Measurements from ENCODE around the gene TPRN.

Gene TPRN

DNA sequence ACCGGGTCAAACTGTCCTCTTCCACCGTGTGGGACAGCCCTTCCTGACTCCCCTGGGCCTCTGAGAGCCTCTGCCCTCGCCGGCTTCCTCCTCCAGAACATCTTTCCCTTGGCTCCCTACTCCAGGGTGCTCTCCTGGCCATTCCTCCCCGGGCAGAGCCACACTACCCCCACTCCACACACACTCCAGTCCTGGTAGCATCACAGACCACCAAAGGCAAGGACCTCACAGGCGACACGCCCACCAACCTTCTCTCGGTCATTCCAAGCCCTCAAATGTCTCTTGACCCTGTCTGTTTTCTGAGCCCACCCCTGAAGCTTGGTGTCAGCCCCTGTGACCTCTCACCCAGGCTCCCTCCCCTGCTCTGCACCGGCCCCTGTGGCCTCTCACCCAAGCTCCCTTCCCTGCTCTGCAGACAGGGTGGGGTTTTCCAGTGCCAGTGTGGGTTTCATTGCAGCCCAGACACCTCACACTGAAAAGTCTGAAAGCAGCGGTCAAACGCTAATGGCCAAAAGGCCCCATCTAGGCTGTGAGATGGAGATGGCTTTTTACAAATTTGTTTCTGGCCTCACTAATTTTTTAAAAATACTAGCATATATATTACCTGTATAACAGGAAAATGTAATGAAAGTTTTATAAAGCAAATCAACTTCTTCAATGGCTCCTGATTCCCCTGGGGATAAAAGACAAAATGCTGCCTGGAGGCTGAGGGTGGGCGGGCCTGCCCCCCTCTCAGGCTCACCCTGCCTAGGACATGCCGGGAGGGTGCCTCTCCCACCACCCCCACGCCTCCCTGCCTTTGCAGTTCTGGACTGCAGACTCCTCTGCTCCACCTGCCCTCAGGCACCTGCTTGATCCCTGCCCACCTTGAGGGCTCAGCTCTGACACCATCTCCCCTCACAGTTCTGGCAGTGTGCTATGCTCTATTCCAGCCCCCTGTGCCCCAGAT is 41.2 kb downstream of the TPRN start:
- H3K4me3 ChIP-seq (ENCODE audit: low read depth, low read length): no peak overlapping the region
- no peak for DNase-seq (ENCODE audit: low read depth)
- TF ChIP-seq MYC (IDR thresholded peaks at IDR 0.05; ENCODE audit: low read depth, low read length) (no peak), POLR2A (IDR thresholded peaks at IDR 0.05; ENCODE audit: extremely low read depth, insufficient read length) (no peak)
- TF ChIP-seq, protein P1, sequence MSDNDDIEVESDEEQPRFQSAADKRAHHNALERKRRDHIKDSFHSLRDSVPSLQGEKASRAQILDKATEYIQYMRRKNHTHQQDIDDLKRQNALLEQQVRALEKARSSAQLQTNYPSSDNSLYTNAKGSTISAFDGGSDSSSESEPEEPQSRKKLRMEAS (IDR thresholded peaks at IDR 0.05; ENCODE audit: low read depth, low read length): no peak
- TF ChIP-seq, protein P2, sequence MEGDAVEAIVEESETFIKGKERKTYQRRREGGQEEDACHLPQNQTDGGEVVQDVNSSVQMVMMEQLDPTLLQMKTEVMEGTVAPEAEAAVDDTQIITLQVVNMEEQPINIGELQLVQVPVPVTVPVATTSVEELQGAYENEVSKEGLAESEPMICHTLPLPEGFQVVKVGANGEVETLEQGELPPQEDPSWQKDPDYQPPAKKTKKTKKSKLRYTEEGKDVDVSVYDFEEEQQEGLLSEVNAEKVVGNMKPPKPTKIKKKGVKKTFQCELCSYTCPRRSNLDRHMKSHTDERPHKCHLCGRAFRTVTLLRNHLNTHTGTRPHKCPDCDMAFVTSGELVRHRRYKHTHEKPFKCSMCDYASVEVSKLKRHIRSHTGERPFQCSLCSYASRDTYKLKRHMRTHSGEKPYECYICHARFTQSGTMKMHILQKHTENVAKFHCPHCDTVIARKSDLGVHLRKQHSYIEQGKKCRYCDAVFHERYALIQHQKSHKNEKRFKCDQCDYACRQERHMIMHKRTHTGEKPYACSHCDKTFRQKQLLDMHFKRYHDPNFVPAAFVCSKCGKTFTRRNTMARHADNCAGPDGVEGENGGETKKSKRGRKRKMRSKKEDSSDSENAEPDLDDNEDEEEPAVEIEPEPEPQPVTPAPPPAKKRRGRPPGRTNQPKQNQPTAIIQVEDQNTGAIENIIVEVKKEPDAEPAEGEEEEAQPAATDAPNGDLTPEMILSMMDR (IDR thresholded peaks at IDR 0.05; ENCODE audit: low read depth, low read length): no peak

DNA sequence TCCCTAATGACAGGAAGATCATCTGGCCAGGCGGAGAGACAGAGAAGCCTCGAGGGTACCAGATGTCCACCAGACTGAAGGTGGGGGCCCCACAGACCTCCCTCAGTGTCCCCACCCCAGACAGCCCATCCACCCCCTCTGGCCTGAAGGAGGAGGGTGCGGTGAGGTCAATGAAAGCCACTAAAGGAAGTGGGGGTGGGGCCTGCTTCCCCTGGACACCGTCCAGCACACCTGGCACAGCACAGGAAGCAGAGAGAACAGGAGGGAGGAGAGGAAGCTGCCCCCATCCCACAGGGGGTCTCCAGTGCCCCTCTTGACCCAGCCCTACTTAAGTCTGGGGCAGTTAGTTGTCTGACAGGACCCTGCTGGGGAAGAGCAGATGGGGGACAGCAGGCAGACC is 41.9 kb downstream of the TPRN start:
- DNase-seq (ENCODE audit: low read depth): no peak
- no peak overlapping the region for H3K4me3 ChIP-seq (ENCODE audit: low read depth, low read length)
- TF ChIP-seq MYC (IDR thresholded peaks at IDR 0.05; ENCODE audit: low read depth, low read length) (no peak), POLR2A (IDR thresholded peaks at IDR 0.05; ENCODE audit: extremely low read depth, insufficient read length) (no peak)
- TF ChIP-seq, protein P2 (IDR thresholded peaks at IDR 0.05; ENCODE audit: low read depth, low read length): no peak
- TF ChIP-seq, protein P1 (IDR thresholded peaks at IDR 0.05; ENCODE audit: low read depth, low read length): no peak

DNA sequence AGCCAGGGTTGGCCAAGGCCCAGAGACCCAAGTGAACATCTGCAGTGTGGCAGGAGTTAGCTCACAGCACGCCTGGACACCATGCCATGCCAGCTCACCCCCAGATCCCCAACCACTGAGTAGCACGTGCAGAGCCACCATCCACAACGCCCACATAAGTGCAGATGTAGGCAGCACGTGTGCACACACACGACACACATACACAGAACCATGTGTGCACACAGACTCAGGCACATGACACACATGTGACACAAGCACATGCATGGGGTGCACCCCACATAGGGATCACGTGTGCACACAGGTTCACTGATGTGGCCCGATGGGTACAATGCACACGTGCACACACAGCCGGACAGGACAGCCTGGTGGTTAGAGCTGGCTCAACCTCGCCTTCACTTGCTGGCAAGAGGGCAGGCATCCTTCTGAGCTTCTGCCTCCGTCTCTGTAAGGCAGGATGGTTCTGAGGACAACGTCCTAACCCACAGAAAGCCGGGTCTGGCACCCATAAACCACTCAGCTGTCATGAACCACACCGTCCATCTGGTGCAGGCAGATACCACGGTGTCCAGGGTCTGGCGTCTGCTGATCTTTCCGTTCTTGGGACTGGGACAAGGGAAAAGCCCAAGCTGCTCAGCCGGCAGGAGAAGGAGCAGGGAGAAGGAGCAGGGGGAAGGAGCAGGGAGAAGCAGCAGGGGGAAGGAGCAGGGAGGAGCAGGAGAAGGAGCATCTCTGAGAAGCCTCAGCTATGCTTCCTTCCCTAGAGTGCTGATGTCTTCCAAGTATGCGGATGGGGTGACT is 42.7 kb downstream of the TPRN start:
- DNase-seq (ENCODE audit: low read depth): no peak
- TF ChIP-seq, protein P1 (IDR thresholded peaks at IDR 0.05; ENCODE audit: low read depth, low read length): no peak
- TF ChIP-seq POLR2A (IDR thresholded peaks at IDR 0.05; ENCODE audit: extremely low read depth, insufficient read length) (no peak), MYC (IDR thresholded peaks at IDR 0.05; ENCODE audit: low read depth, low read length) (no peak)
- TF ChIP-seq, protein P2 (IDR thresholded peaks at IDR 0.05; ENCODE audit: low read depth, low read length): no peak

DNA sequence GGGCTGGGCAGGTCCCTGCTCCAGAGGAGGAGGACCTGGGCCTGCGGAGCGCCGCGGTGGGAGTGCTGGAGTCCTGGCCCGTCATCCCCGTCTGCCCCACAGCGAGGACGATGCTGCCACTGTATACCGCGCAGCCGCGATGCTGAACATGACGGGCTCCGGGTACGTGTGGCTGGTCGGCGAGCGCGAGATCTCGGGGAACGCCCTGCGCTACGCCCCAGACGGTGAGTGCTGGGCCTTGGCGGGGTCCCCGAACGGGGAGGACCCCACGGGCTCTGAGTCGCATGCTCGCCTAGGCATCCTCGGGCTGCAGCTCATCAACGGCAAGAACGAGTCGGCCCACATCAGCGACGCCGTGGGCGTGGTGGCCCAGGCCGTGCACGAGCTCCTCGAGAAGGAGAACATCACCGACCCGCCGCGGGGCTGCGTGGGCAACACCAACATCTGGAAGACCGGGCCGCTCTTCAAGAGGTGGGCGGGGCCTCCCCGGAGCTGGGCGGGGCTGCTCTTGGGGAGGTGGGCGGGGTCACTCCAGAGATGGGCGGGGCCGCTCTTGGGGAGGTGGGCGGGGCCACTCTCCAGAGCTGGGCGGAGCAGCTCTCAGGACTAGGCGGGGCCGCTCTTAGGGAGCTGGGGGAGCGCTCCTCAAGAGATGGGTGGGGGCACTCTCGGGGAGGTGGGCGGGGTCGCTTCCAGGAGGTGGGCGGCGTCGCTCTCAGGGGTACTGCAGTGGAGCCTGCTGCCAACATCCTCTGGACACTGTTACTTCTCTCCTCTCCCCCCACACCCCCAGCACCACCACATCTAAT is 43.8 kb downstream of the TPRN start:
- DNase-seq (ENCODE audit: low read depth): no peak
- H3K4me3 ChIP-seq (ENCODE audit: low read depth, low read length): no peak overlapping the region
- TF ChIP-seq POLR2A (IDR thresholded peaks at IDR 0.05; ENCODE audit: extremely low read depth, insufficient read length): no peak
- TF ChIP-seq, protein P1 (IDR thresholded peaks at IDR 0.05; ENCODE audit: low read depth, low read length): no peak
- TF ChIP-seq, protein P2 (IDR thresholded peaks at IDR 0.05; ENCODE audit: low read depth, low read length): no peak
- TF ChIP-seq MYC (IDR thresholded peaks at IDR 0.05; ENCODE audit: low read depth, low read length): no peak

More for the DNA sequence above, 42.7 kb downstream of the TPRN start:
- no peak overlapping the region for H3K4me3 ChIP-seq (ENCODE audit: low read depth, low read length)

DNA sequence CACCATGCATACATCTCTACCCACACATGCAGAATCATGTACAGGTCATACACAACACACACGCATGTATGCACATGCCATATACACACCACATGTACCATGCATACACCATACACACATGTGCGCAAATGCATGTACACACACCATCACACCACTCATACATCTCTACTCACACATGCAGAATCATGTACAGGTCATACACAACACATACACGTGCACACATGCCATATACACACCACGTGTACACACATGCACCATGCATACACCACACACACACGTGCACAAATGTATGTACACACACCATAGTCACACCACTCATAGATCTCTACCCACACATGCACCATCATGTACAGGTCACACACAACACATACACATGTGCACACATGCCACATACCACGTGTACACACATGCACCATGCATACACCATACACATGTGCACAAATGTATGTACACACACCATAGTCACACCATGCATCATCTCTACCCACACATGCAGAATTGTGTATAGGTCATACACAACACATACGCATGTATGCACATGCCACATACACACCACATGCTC is 47.6 kb downstream of the TPRN start:
- TF ChIP-seq, protein P1 (IDR thresholded peaks at IDR 0.05; ENCODE audit: low read depth, low read length): no peak
- TF ChIP-seq, protein P2 (IDR thresholded peaks at IDR 0.05; ENCODE audit: low read depth, low read length): no peak
- no peak for TF ChIP-seq POLR2A (IDR thresholded peaks at IDR 0.05; ENCODE audit: extremely low read depth, insufficient read length)
- TF ChIP-seq MYC (IDR thresholded peaks at IDR 0.05; ENCODE audit: low read depth, low read length): no peak
- no peak overlapping the region for H3K4me3 ChIP-seq (ENCODE audit: low read depth, low read length)
- no peak for DNase-seq (ENCODE audit: low read depth)
